ENCODE measurements around the gene PRSS2. TPM values are rescaled to one million over a fixed set of nuclear protein-coding genes. Genes with fewer than 3 reads are reported as not detected.
"Not testable (repeated sequence)": the region's sequence is repeated elsewhere in the genome, so short reads cannot be mapped to it uniquely, and the experiment has no call there.

PRSS2 gene
- total and polyA plus RNA-seq, 4 donors, result 9.3 to 24.4 (median 15.5) TPM

DNA sequence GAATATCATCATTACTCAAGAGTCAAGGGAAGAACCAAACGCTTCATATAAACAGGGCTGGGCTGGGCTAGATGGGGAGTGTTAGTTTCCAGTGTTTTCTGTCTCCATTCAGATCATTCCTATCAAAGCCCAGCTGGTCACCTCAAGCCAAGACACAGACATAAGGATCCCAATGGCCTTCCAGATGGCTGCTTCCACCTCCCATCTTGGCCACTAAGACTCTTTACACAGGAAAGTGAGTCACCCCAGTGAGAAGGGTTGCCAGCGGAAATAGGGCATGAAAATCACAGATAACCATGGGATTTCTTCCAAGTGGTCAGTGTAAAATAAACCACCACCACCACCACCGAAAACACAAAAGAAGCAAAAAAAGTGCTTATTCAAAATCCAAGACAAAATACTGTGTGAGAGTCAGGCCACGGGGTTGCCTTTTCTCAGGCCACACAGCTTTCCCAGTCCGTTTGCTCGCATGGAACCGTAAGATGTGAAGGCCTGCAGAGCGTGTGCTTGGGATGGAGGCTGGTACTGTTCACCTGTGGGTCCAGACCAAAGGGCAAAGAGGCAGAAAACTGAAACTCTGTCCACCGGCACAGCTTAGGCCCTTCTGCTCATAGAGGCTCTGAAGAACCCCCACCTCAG, 5.6 kb downstream of the PRSS2 start:
- no peaks in the 10 kb centered on the region for H3K9me3 ChIP-seq (ENCODE audit: control insufficient read depth, low read length)
- no peak overlapping the region for H3K4me3 ChIP-seq (ENCODE audit: low read length in 2 of 2)
- no peaks in the 10 kb centered on the region for H3K27me3 ChIP-seq (ENCODE audit: control insufficient read depth in 1 of 2, insufficient read depth in 2 of 2, low read length in 1 of 2)
- H3K4me1 ChIP-seq (ENCODE audit: control insufficient read depth in 1 of 2, insufficient read depth in 2 of 2, low read length in 2 of 2), result no peaks in the 10 kb centered on the region
- no peaks in the 10 kb centered on the region for H3K36me3 ChIP-seq (ENCODE audit: control insufficient read depth in 1 of 2, insufficient read depth in 2 of 2, low read length in 1 of 2)
- WGBS, 2 donors, result 15 to 16% methylated on average over 9 of the region's 9 CpGs
- H3K27ac ChIP-seq (ENCODE audit: low read depth in 1 of 2, low read length in 2 of 2), result peak overlapping the region in 1 of 2 donors; percentile 83
- ATAC-seq (ENCODE audit: low FRiP score) (no peak), DNase-seq (peak in 1 of 2 donors; percentile 59)
- intact Hi-C loops (cut with DNase I), result no loop called here

GRCh38 chr7:142776845-142777225, 6.1 kb downstream of the PRSS2 start:
- intact Hi-C loops (cut with DNase I), result not testable (repeated sequence)

DNA sequence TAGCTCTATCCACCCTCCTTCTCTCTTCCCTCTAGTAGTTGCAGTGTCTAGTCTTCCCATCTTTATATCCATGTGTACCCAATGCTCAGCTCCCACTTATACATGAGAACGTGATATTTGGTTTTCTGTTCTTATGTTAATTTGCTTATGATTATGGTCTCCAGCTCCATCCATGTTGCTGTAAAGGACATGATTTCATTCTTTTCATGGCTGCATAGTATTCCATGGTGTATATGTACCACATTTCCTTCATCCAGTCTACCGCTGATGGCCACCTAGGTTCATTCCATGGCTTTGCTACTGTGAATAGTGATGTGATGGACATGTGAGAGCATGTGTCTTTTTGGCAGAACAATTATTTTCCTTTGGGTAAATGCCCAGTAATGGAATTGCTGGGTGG, 6.5 kb downstream of the PRSS2 start:
- no peak overlapping the region for H3K4me3 ChIP-seq (ENCODE audit: low read length in 2 of 2)

More at GRCh38 chr7:142776845-142777225, 6.1 kb downstream of the PRSS2 start:
- not testable (repeated sequence) for H3K4me3 ChIP-seq (ENCODE audit: low read length in 2 of 2); ATAC-seq (ENCODE audit: low FRiP score); H3K27me3 ChIP-seq (ENCODE audit: control insufficient read depth in 1 of 2, insufficient read depth in 2 of 2, low read length in 1 of 2); H3K4me1 ChIP-seq (ENCODE audit: control insufficient read depth in 1 of 2, insufficient read depth in 2 of 2, low read length in 2 of 2); DNase-seq; H3K9me3 ChIP-seq (ENCODE audit: control insufficient read depth, low read length); H3K36me3 ChIP-seq (ENCODE audit: control insufficient read depth in 1 of 2, insufficient read depth in 2 of 2, low read length in 1 of 2)
- peak overlapping the region in 1 of 2 donors; percentile 83 for H3K27ac ChIP-seq (ENCODE audit: low read depth in 1 of 2, low read length in 2 of 2)
- WGBS, 2 donors, result 58 to 70% methylated on average over 2 of the region's 2 CpGs

DNA sequence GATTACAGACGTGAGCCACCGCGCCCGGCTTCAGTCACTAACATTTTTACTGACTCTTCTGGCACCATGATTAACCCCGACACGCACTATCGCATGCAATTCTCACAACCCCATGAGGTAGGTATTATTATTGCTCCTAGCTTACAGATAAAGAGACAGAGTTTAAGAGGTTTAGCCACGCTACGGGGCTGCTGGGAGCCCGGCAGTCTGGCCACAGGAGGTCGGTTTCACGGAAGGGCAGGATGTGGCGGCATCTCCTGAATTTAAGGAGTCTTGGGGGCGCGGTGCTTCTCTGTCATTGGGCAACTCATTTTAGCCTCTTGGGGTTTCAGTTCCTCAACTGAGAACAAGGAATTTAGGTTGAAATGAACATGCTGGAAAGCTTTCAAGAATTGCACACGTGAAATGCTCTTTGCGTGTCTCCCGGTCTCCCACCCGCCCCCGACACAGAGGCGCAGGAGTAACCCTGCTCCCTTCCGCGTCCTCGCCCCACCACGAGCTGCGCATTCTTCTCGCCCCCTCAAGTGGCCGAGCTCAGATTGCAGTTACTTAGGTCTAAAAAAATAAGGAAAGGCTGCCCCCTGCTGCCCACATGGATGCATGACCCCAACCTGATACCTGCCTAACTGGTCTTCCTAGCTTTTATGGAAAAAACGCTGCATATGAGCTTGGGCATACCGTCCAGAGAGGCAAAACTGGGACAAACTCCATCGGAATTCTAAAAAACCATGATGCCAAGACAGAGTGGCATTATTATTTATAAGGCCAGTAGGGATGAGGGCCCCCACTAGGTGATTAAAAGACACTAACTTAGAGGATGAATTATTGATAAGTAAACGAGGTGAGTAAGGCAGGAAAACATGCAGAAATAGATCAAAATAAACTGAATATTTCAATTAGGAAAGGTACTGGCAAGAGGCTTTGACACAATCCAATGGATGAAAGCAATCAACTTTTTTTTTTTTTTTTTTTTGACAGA, 12.4 kb downstream of the PRSS2 start:
- 4 to 8% methylated on average over 32 of the region's 32 CpGs for WGBS, 2 donors
- Histone ChIP-seq H3K27me3 (ENCODE audit: control insufficient read depth in 1 of 2, insufficient read depth in 2 of 2, low read length in 1 of 2) (no peaks in the 10 kb centered on the region), H3K9me3 (ENCODE audit: control insufficient read depth, low read length) (no peaks in the 10 kb centered on the region), H3K27ac (ENCODE audit: low read depth in 1 of 2, low read length in 2 of 2) (no peak overlapping the region), H3K36me3 (ENCODE audit: control insufficient read depth in 1 of 2, insufficient read depth in 2 of 2, low read length in 1 of 2) (no peaks in the 10 kb centered on the region), H3K4me3 (ENCODE audit: low read length in 2 of 2) (peak overlapping the region; percentile 0 to 29), H3K4me1 (ENCODE audit: control insufficient read depth in 1 of 2, insufficient read depth in 2 of 2, low read length in 2 of 2) (no peaks in the 10 kb centered on the region)
- DNase-seq, result peak; percentile 90 to 94
- intact Hi-C loops (cut with DNase I), result loop anchor here (1.0 to 10.0 kb wide), 6 partner anchors 66 to 151 kb away; no protein-coding TSS in a partner anchor
- peak; percentile 91 for ATAC-seq (ENCODE audit: low FRiP score)

More for the DNA sequence above, 6.5 kb downstream of the PRSS2 start:
- Histone ChIP-seq H3K27me3 (ENCODE audit: control insufficient read depth in 1 of 2, insufficient read depth in 2 of 2, low read length in 1 of 2) (no peaks in the 10 kb centered on the region), H3K27ac (ENCODE audit: low read depth in 1 of 2, low read length in 2 of 2) (no peak overlapping the region), H3K9me3 (ENCODE audit: control insufficient read depth, low read length) (no peaks in the 10 kb centered on the region), H3K4me1 (ENCODE audit: control insufficient read depth in 1 of 2, insufficient read depth in 2 of 2, low read length in 2 of 2) (no peaks in the 10 kb centered on the region), H3K36me3 (ENCODE audit: control insufficient read depth in 1 of 2, insufficient read depth in 2 of 2, low read length in 1 of 2) (no peaks in the 10 kb centered on the region)
- DNase-seq (no peak), ATAC-seq (ENCODE audit: low FRiP score) (no peak)
- intact Hi-C loops (cut with DNase I), result no loop called here
- WGBS, 2 donors, result 61 to 67% methylated on average over 2 of the region's 2 CpGs

DNA sequence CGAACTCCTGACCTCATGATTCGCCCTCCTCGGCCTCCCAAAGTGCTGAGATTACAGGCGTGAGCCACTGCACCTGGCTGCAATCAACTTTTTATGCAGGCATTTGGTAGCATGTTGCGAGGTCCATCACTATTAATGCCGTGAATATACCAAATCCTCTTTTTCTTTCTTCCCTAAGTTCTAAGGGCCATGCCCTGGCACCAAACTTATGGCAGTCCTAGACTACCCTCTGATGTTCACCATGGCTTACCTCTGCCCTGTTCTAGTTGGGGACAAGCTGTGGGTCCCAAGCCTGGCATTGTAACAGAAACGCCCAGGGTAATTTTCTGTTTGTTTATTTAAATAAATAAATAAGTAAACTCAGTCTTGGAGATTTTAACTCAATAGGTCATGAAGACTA, 13.3 kb downstream of the PRSS2 start:
- Histone ChIP-seq H3K9me3 (ENCODE audit: control insufficient read depth, low read length) (no peaks in the 10 kb centered on the region), H3K27me3 (ENCODE audit: control insufficient read depth in 1 of 2, insufficient read depth in 2 of 2, low read length in 1 of 2) (no peaks in the 10 kb centered on the region), H3K27ac (ENCODE audit: low read depth in 1 of 2, low read length in 2 of 2) (no peak overlapping the region), H3K36me3 (ENCODE audit: control insufficient read depth in 1 of 2, insufficient read depth in 2 of 2, low read length in 1 of 2) (no peaks in the 10 kb centered on the region), H3K4me3 (ENCODE audit: low read length in 2 of 2) (no peak overlapping the region), H3K4me1 (ENCODE audit: control insufficient read depth in 1 of 2, insufficient read depth in 2 of 2, low read length in 2 of 2) (no peaks in the 10 kb centered on the region)
- DNase-seq (no peak), ATAC-seq (ENCODE audit: low FRiP score) (no peak)
- intact Hi-C loops (cut with DNase I), result loop anchor here (5.0 to 10.0 kb wide), 3 partner anchors 112 to 149 kb away; no protein-coding TSS in a partner anchor
- WGBS, 2 donors, result 82 to 89% methylated on average over 7 of the region's 7 CpGs

- H3K27ac ChIP-seq (ENCODE audit: low read depth in 1 of 2, low read length in 2 of 2), result no peak overlapping the region
- DNase-seq (no peak), ATAC-seq (ENCODE audit: low FRiP score) (no peak)
- 81 to 87% methylated on average over 8 of the region's 8 CpGs for WGBS, 2 donors
- no peaks in the 10 kb centered on the region for H3K4me1 ChIP-seq (ENCODE audit: control insufficient read depth in 1 of 2, insufficient read depth in 2 of 2, low read length in 2 of 2)
- no peaks in the 10 kb centered on the region for H3K27me3 ChIP-seq (ENCODE audit: control insufficient read depth in 1 of 2, insufficient read depth in 2 of 2, low read length in 1 of 2)
- H3K9me3 ChIP-seq (ENCODE audit: control insufficient read depth, low read length), result no peaks in the 10 kb centered on the region
- intact Hi-C loops (cut with DNase I), result loop anchor here (5.0 to 10.0 kb wide), 3 partner anchors 112 to 150 kb away; no protein-coding TSS in a partner anchor
- no peak overlapping the region for H3K4me3 ChIP-seq (ENCODE audit: low read length in 2 of 2)
- no peaks in the 10 kb centered on the region for H3K36me3 ChIP-seq (ENCODE audit: control insufficient read depth in 1 of 2, insufficient read depth in 2 of 2, low read length in 1 of 2)
These were observed 13.9 kb downstream of the PRSS2 start for GRCh38 chr7:142784716-142785115.

- intact Hi-C loops (cut with DNase I), result loop anchor here in 1 of 2 donors (10.0 kb wide), 1 partner anchor 151 kb away; no protein-coding TSS in a partner anchor
- H3K36me3 ChIP-seq (ENCODE audit: control insufficient read depth in 1 of 2, insufficient read depth in 2 of 2, low read length in 1 of 2), result no peaks in the 10 kb centered on the region
- no peaks in the 10 kb centered on the region for H3K9me3 ChIP-seq (ENCODE audit: control insufficient read depth, low read length)
- DNase-seq (peak in 1 of 2 donors; percentile 39), ATAC-seq (ENCODE audit: low FRiP score) (no peak)
- 85 to 88% methylated on average over 8 of the region's 8 CpGs for WGBS, 2 donors
- H3K4me3 ChIP-seq (ENCODE audit: low read length in 2 of 2), result no peak overlapping the region
- H3K4me1 ChIP-seq (ENCODE audit: control insufficient read depth in 1 of 2, insufficient read depth in 2 of 2, low read length in 2 of 2), result no peaks in the 10 kb centered on the region
- no peaks in the 10 kb centered on the region for H3K27me3 ChIP-seq (ENCODE audit: control insufficient read depth in 1 of 2, insufficient read depth in 2 of 2, low read length in 1 of 2)
- no peak overlapping the region for H3K27ac ChIP-seq (ENCODE audit: low read depth in 1 of 2, low read length in 2 of 2)
These were observed 15.1 kb downstream of the PRSS2 start for GRCh38 chr7:142785841-142786250.

DNA sequence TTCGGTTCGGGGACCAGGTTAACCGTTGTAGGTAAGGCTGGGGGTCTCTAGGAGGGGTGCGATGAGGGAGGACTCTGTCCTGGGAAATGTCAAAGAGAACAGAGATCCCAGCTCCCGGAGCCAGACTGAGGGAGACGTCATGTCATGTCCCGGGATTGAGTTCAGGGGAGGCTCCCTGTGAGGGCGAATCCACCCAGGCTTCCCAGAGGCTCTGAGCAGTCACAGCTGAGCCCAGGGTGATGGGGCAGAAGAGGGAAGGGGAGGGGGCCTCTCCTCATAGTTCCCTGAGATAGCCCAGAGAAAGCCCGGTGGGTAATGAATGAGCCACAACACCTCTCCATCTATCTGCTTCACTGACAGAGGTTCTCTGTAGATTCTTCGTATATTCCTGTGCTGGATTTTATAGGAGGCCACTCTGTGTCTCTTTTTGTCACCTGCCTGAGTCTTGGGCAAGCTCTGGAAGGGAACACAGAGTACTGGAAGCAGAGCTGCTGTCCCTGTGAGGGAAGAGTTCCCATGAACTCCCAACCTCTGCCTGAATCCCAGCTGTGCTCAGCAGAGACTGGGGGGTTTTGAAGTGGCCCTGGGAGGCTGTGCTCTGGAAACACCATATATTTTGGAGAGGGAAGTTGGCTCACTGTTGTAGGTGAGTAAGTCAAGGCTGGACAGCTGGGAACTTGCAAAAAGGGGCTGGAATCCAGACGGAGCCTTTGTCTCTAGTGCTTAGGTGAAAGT, 16.4 kb downstream of the PRSS2 start:
- no peaks in the 10 kb centered on the region for H3K27me3 ChIP-seq (ENCODE audit: control insufficient read depth in 1 of 2, insufficient read depth in 2 of 2, low read length in 1 of 2)
- intact Hi-C loops (cut with DNase I), result loop anchor here in 1 of 2 donors (10.0 kb wide), 1 partner anchor 152 kb away; no protein-coding TSS in a partner anchor
- H3K9me3 ChIP-seq (ENCODE audit: control insufficient read depth, low read length), result no peaks in the 10 kb centered on the region
- no peak for ATAC-seq (ENCODE audit: low FRiP score)
- no peak for DNase-seq
- H3K27ac ChIP-seq (ENCODE audit: low read depth in 1 of 2, low read length in 2 of 2), result no peak overlapping the region
- H3K4me3 ChIP-seq (ENCODE audit: low read length in 2 of 2), result no peak overlapping the region
- 85 to 86% methylated on average over 11 of the region's 11 CpGs for WGBS, 2 donors
- H3K4me1 ChIP-seq (ENCODE audit: control insufficient read depth in 1 of 2, insufficient read depth in 2 of 2, low read length in 2 of 2), result no peaks in the 10 kb centered on the region
- H3K36me3 ChIP-seq (ENCODE audit: control insufficient read depth in 1 of 2, insufficient read depth in 2 of 2, low read length in 1 of 2), result no peaks in the 10 kb centered on the region
